Neural crest cell (in vitro differentiated cells): ENCODE data around the gene TBC1D23. TPM values are rescaled to one million over a fixed set of nuclear protein-coding genes. Genes with fewer than 3 reads are reported as not detected.

Experiments
- DNase-seq: peaks from one replicate; pipeline ENCODE4 v3.0.0; 2021; ENCODE audit warnings: low read depth, mixed read lengths, low spot score
- H3K27ac Mint-ChIP-seq: one replicate; pipeline ENCODE4 v1.8.0; 2021; ENCODE audit warnings: mild to moderate bottlenecking, mixed read lengths; ENCODE audit not compliant: unreplicated experiment
- H3K27me3 Mint-ChIP-seq: 2 replicates; pipeline ENCODE4 v1.8.0; 2021; ENCODE audit warnings: low read depth, mild to moderate bottlenecking, mixed read lengths
- H3K36me3 Mint-ChIP-seq: 2 replicates; pipeline ENCODE4 v1.8.0; 2021; ENCODE audit warnings: low read depth, mild to moderate bottlenecking, mixed read lengths
- H3K4me1 Mint-ChIP-seq: 2 replicates; pipeline ENCODE4 v1.8.0; 2021; ENCODE audit warnings: mixed read lengths
- H3K4me3 Mint-ChIP-seq: one replicate; pipeline ENCODE4 v1.8.0; 2021; ENCODE audit warnings: mild to moderate bottlenecking, mixed read lengths
- H3K9me3 Mint-ChIP-seq: 2 replicates; pipeline ENCODE4 v1.8.0; 2021; ENCODE audit warnings: mixed read lengths
- total RNA-seq: library from RNA; stranded (reverse); gene quantifications from 2 replicates; pipeline ENCODE4 v1.2.1, GENCODE V29; 2021
- TF ChIP-seq, protein P1 (sequence below): fragments of 200-600 bp; sonication (generic); conservative IDR thresholded peaks from 2 replicates; pipeline ENCODE4 v1.5.0; 2021; ENCODE audit warnings: antibody characterized with exemption, mild to moderate bottlenecking

TBC1D23 gene
- total RNA-seq, 1 donor from 2014 or later = 23.3 TPM

DNA sequence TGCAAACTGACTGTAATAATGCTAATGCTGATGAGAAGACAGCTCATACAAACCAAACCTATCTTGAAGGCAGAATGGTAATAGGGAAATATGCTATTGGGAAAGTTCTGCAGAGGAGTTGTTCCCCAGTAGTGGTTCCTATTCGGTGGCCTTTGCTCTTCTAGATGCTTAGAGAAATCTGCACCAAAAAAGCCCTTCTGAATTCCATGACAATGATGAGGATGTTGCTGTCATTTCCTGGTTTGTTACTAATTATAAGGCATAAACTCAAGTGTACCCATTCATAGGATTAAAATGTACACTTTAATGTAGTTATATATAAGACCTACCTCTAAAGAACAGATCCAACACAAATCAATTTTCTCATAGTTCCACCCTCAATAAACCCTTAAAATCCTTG, 110.0 kb downstream of the TBC1D23 start:
- H3K36me3 Mint-ChIP-seq = no peaks in the 10 kb centered on the region
- H3K9me3 Mint-ChIP-seq = no peaks in the 10 kb centered on the region

DNA sequence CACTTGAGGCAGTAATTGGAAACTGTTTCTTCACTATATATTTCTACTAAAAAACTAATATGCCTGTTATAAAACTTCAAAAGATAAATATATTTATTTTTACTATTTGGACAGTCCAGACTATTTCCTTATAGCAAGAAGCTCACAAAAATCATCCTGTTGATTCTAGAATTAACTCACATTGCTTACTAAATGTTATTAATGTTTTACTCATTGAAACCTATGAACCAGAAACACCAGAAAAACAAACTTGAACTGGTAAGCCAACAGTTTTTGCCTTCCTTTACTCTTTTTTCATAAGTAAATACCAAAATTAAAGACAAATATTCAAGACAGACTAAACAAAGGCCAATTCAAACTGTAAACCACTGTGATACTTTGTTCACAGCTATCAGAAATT, 113.7 kb downstream of the TBC1D23 start:
- Mint-ChIP-seq H3K4me1 (no peaks in the 10 kb centered on the region), H3K27me3 (no peaks in the 10 kb centered on the region), H3K27ac (no peak overlapping the region), H3K4me3 (no peak overlapping the region), H3K9me3 (no peaks in the 10 kb centered on the region), H3K36me3 (peaks cover 4% of the 10 kb centered on the region)
- TF ChIP-seq, protein P1, sequence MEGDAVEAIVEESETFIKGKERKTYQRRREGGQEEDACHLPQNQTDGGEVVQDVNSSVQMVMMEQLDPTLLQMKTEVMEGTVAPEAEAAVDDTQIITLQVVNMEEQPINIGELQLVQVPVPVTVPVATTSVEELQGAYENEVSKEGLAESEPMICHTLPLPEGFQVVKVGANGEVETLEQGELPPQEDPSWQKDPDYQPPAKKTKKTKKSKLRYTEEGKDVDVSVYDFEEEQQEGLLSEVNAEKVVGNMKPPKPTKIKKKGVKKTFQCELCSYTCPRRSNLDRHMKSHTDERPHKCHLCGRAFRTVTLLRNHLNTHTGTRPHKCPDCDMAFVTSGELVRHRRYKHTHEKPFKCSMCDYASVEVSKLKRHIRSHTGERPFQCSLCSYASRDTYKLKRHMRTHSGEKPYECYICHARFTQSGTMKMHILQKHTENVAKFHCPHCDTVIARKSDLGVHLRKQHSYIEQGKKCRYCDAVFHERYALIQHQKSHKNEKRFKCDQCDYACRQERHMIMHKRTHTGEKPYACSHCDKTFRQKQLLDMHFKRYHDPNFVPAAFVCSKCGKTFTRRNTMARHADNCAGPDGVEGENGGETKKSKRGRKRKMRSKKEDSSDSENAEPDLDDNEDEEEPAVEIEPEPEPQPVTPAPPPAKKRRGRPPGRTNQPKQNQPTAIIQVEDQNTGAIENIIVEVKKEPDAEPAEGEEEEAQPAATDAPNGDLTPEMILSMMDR = no peak
- no peak for DNase-seq

More for the DNA sequence above, 110.0 kb downstream of the TBC1D23 start:
- Mint-ChIP-seq H3K4me1 (no peaks in the 10 kb centered on the region), H3K4me3 (no peak overlapping the region), H3K27me3 (no peaks in the 10 kb centered on the region), H3K27ac (no peak overlapping the region)
- TF ChIP-seq, protein P1 = no peak
- no peak for DNase-seq

Other genes with a start within 250 kb of the TBC1D23 start
- 9.8 TPM in 2 replicates for gene FILIP1L, start 146.5 kb upstream of the TBC1D23 start, total RNA-seq
- 41.5 and 44.8 TPM in 2 replicates for gene NIT2, start 73.8 kb downstream of the TBC1D23 start, total RNA-seq
- gene TOMM70, start 140.1 kb downstream of the TBC1D23 start, total RNA-seq = 46.1 and 48.2 TPM in 2 replicates
- gene LNP1, start 140.5 kb downstream of the TBC1D23 start, total RNA-seq = 6.9 TPM in 2 replicates
- 18.2 and 18.7 TPM in 2 replicates for gene TMEM45A, start 231.6 kb downstream of the TBC1D23 start, total RNA-seq